K562 (cell line): ENCODE results near the gene DPY30. TPM values are rescaled to one million over a fixed set of nuclear protein-coding genes. Genes with fewer than 3 reads are reported as not detected.

Experiments
- ATAC-seq: fragments of 200-7000 bp; cut with Tn5 transposase; 3 replicates; pipeline ENCODE4 v1.9.1; 2020; ENCODE audit warnings: moderate library complexity
- BruUV-seq: library from RNA; stranded (reverse); fragments of 400-500 nt; replicated peaks from 2 replicates; lab custom pipeline; 2021; lab: Mats Ljungman, UMichigan
- CTCF ChIA-PET: fragments of 300-600 bp; formaldehyde crosslinking; extraction: SDS; loops from one replicate; lab custom pipeline; 2021; ENCODE audit warnings: low intra/inter-chr PET ratio; lab: Yijun Ruan, JAX
- POLR2A ChIA-PET: fragments of 300-600, 350-650 bp; sonication (Branson Sonifier 250); formaldehyde crosslinking; extraction: SDS; loops from one replicate; lab custom pipeline; 2021; ENCODE audit warnings: antibody characterized with exemption, inconsistent platforms; lab: Yijun Ruan, JAX
- DNase-seq, 4 experiments: peaks; one replicate each; pipeline versions ENCODE4 v3.0.0 to v3.0.0-alpha.2; 2011 to 2018; ENCODE audit warnings: low spot score in 3 of 4, mixed read lengths in 3 of 4; ENCODE audit errors: extremely low read depth in 1 of 4
- FAIRE-seq: peaks from 2 replicates; lab custom pipeline; 2011; peaks lifted over from hg19 to GRCh38; lab: Jason Lieb, UNC
- H2AFZ ChIP-seq: 2 replicates; pipeline ENCODE4 v1.6.0; 2011; ENCODE audit warnings: low read depth, low read length, control low read depth, inconsistent platforms
- H3K27ac ChIP-seq: fragments of 200-600 bp; 3 replicates; pipeline ENCODE4 v1.8.0; 2011; ENCODE audit warnings: low read depth, mild to moderate bottlenecking, control low read depth, inconsistent platforms, low read length, moderate library complexity, mixed read lengths; ENCODE audit errors: extremely low read depth
- H3K27me3 ChIP-seq, 2 experiments: fragments of 300-600 bp in 1 of 2; 2 replicates in 1 of 2; 3 replicates in 1 of 2; pipeline versions ENCODE4 v1.6.0 to v1.8.0; 2011; ENCODE audit warnings: inconsistent platforms in 2 of 2, low read length in 2 of 2, mild to moderate bottlenecking in 1 of 2, mixed read lengths in 1 of 2, moderate library complexity in 1 of 2; ENCODE audit not compliant: control insufficient read depth in 2 of 2, insufficient read depth in 2 of 2
- H3K36me3 ChIP-seq: fragments of 300-600 bp; 3 replicates; pipeline ENCODE4 v1.8.0; 2011; ENCODE audit warnings: mild to moderate bottlenecking, low read length, inconsistent platforms; ENCODE audit not compliant: control insufficient read depth, insufficient read depth
- H3K4me1 ChIP-seq, 2 experiments: fragments of 200-600 bp in 1 of 2; replicated peaks in 1 of 2; 2 replicates in 1 of 2; 3 replicates in 1 of 2; pipeline versions ENCODE4 v1.5.1 to v1.8.0; 2011; ENCODE audit warnings: inconsistent platforms in 2 of 2, low read length in 2 of 2, mild to moderate bottlenecking in 1 of 2, mixed read lengths in 1 of 2, moderate library complexity in 1 of 2; ENCODE audit not compliant: control insufficient read depth in 2 of 2, insufficient read depth in 2 of 2
- H3K4me2 ChIP-seq: 2 replicates; pipeline ENCODE4 v1.6.1; 2011; ENCODE audit warnings: low read length, control low read depth, inconsistent platforms, mixed read lengths; ENCODE audit not compliant: insufficient read depth
- H3K4me3 ChIP-seq: fragments of 200-600 bp; sonication (generic), shearing (Covaris generic); 2 replicates; pipeline ENCODE4 v1.5.1; 2016; ENCODE audit warnings: control low read depth, inconsistent platforms
- H3K79me2 ChIP-seq: fragments of 200-600 bp; 3 replicates; pipeline ENCODE4 v1.8.0; 2011; ENCODE audit warnings: low read length, inconsistent platforms; ENCODE audit not compliant: control insufficient read depth, insufficient read depth
- H3K9ac ChIP-seq, 2 experiments: 2 replicates each; pipeline versions ENCODE4 v1.6.0 to v1.6.1; 2011; ENCODE audit warnings: low read depth in 2 of 2, low read length in 2 of 2, control low read depth in 1 of 2, inconsistent platforms in 1 of 2, mild to moderate bottlenecking in 1 of 2, mixed read lengths in 1 of 2; ENCODE audit not compliant: insufficient read depth in 1 of 2
- H3K9me1 ChIP-seq: one replicate; pipeline ENCODE4 v1.6.0; 2011; ENCODE audit warnings: inconsistent platforms, mild to moderate bottlenecking, low read length, moderate library complexity; ENCODE audit not compliant: control insufficient read depth, insufficient read depth
- H3K9me3 ChIP-seq: replicated peaks from 2 replicates; pipeline ENCODE4 v1.5.1; 2011; ENCODE audit warnings: low read depth, low read length, inconsistent platforms; ENCODE audit not compliant: control insufficient read depth, insufficient read depth
- H4K20me1 ChIP-seq: replicated peaks from 2 replicates; pipeline ENCODE4 v1.6.1; 2011; ENCODE audit warnings: low read length, inconsistent platforms, mixed read lengths; ENCODE audit not compliant: control insufficient read depth, insufficient read depth
- GATA2 ChIP-seq: sonication (generic); formaldehyde crosslinking; IDR thresholded peaks from 2 replicates; pipeline ENCODE4 v1.4.0; 2020; ENCODE audit warnings: mild to moderate bottlenecking, missing genetic modification reagents
- KAT7 ChIP-seq: sonication (generic); formaldehyde crosslinking; IDR thresholded peaks from 2 replicates; pipeline ENCODE4 v1.8.0; 2022; ENCODE audit warnings: missing genetic modification reagents, mild to moderate bottlenecking, borderline replicate concordance
- KDM5B ChIP-seq: fragments of 200-600 bp; sonication (generic); IDR thresholded peaks from 2 replicates; pipeline ENCODE4 v1.6.1; 2012; ENCODE audit warnings: low read depth, mild to moderate bottlenecking, moderate library complexity, low read length, control low read depth, inconsistent platforms; ENCODE audit not compliant: insufficient replicate concordance
- RFX1 ChIP-seq: fragments of 450-650 bp; IDR thresholded peaks from 2 replicates; pipeline ENCODE4 v1.6.1; 2016; ENCODE audit warnings: mild to moderate bottlenecking, moderate library complexity
- TAF1 ChIP-seq: IDR thresholded peaks from 2 replicates; pipeline ENCODE4 v1.6.1; 2011; ENCODE audit warnings: mild to moderate bottlenecking, low read length, moderate library complexity; ENCODE audit not compliant: insufficient read depth, control insufficient read depth, severe bottlenecking; ENCODE audit errors: extremely low read depth
- UBTF ChIP-seq, 2 experiments: IDR thresholded peaks; 2 replicates each; pipeline ENCODE4 v1.6.1; 2012; ENCODE audit warnings: improper control_type of control experiment in 2 of 2, low read depth in 2 of 2, low read length in 2 of 2, borderline replicate concordance in 1 of 2
- XRCC4 ChIP-seq: IDR thresholded peaks from one replicate; pipeline ENCODE4 v1.6.1; 2011; ENCODE audit not compliant: insufficient read depth, insufficient read length; ENCODE audit errors: extremely low read depth
- WGBS: fragments of 100-300 bp; shearing (Covaris generic); methylation state at CpG from one replicate; pipeline ENCODE4 v1.1.6; 2016; ENCODE audit warnings: low coverage, mixed read lengths; ENCODE audit not compliant: insufficient coverage; ENCODE audit errors: missing lambda C conversion rate; 5-methylcytosine and 5-hydroxymethylcytosine counted together
- in situ Hi-C: fragments of 300-500 bp; cut with MboI; formaldehyde crosslinking; loops from 4 replicates; pipeline ENCODE4 v1.15.0; 2018; ENCODE audit warnings: inconsistent platforms, mixed read lengths
- intact Hi-C: fragments of 100-400 bp; cut with micrococcal nuclease; formaldehyde crosslinking; loops from 2 replicates; pipeline ENCODE4 v1.14.2; 2022
- polyA plus RNA-seq, 8 experiments: library from polyadenylated mRNA; depleted of rRNA in 4 of 8; stranded (reverse) in 5 of 8; unstranded in 3 of 8; fragments of >200 nt; fragmentation: Nextera tagmentation in 2 of 8; fragmentation: Illumina TruSeq in 1 of 8; extraction: Ambion mirVana in 2 of 8; extraction: Trizol in 1 of 8; gene quantifications; 2 replicates each; pipeline versions ENCODE4 v1.2.1 to v1.2.3, GENCODE V29; 2011 to 2014; ENCODE audit warnings: inconsistent platforms in 1 of 8, missing spikeins in 1 of 8
- total RNA-seq, 7 experiments: library from RNA; depleted of rRNA in 6 of 7; stranded (reverse); fragments of >200 nt in 6 of 7; fragmentation: Illumina TruSeq in 2 of 7; extraction: Trizol in 2 of 7; gene quantifications; 2 replicates each; pipeline versions ENCODE4 v1.2.1 to v1.2.3, GENCODE V29; 2011 to 2021; ENCODE audit warnings: low replicate concordance in 1 of 7

Gene DPY30
- total and polyA plus RNA-seq, 9 of the 15 experiments (the other 6 are each of a cell fraction or from before 2014, with no cell fraction given), result 64.6 to 402 (median 116) TPM

GRCh38 chr2:32008805-32009515 is 30.6 kb downstream of the DPY30 start:
- CTCF ChIA-PET, result no interaction called here
- ATAC-seq, result peak; percentile 3
- peaks cover 20 to 34% of the 10 kb centered on the region in 2 experiments for H3K4me1 ChIP-seq
- peak overlapping the region; percentile 86 for H3K4me2 ChIP-seq
- peak overlapping the region; percentile 87 to 99 for H3K9ac ChIP-seq
- POLR2A ChIA-PET, result interaction anchor here (0.6 to 1.8 kb wide), 12 partner anchors 9 to 231 kb away, joined by 3 to 9 read pairs (median 3); partner anchors contain the start of genes DPY30 and SLC30A6
- H3K36me3 ChIP-seq, result peaks cover 10% of the 10 kb centered on the region; the same call in 2 of the 3 replicates
- 1% methylated on average over 9 of the region's 10 CpGs for WGBS
- DNase-seq, result peak in 1 of 4 experiments; percentile 41
- no peaks in the 10 kb centered on the region for H3K9me1 ChIP-seq
- BruUV-seq, result TSS peak; percentile 48
- peak overlapping the region; percentile 57 for H2AFZ ChIP-seq
- no peak for FAIRE-seq
- in situ Hi-C loops (no loop called here), intact Hi-C loops (loop anchor here (10.0 kb wide), 1 partner anchor 124 kb away; no protein-coding TSS in a partner anchor)
- peaks cover 12% of the 10 kb centered on the region for H4K20me1 ChIP-seq
- TF ChIP-seq RFX1, result no peak
- TF ChIP-seq TAF1, result peak; percentile 25
- no peak for TF ChIP-seq XRCC4
- 0 out of 2 replicates have a peak, but pooled peaks have one; percentile 6 for TF ChIP-seq KAT7
- peak; percentile 13 for TF ChIP-seq KDM5B
- peak in 1 of 2 experiments; percentile 32; a peak in 1 of 4 replicates for TF ChIP-seq UBTF (IDR thresholded peaks at IDR 0.05; ENCODE audit: borderline replicate concordance in 1 of 2, low read depth in 2 of 2, low read length in 2 of 2)
- TF ChIP-seq GATA2, result no peak
- peak overlapping the region; percentile 85 for H3K27ac ChIP-seq
- peak overlapping the region; percentile 92 for H3K4me3 ChIP-seq
- H3K79me2 ChIP-seq, result peaks cover 65% of the 10 kb centered on the region
- no peaks in the 10 kb centered on the region for H3K27me3 ChIP-seq
- no peaks in the 10 kb centered on the region for H3K9me3 ChIP-seq
